WTC11 (cell line): ENCODE measurements around the gene PITX1. TPM values are rescaled to one million over a fixed set of nuclear protein-coding genes. Genes with fewer than 3 reads are reported as not detected.

Experiments
- ATAC-seq: fragments of 200-7000 bp; cut with Tn5 transposase; 2 replicates; pipeline ENCODE4 v1.10.0; 2021; ENCODE audit warnings: mild to moderate bottlenecking, moderate library complexity
- CTCF ChIA-PET: fragments of 300-600 bp; sonication (Branson Sonifier 250); formaldehyde crosslinking; loops from one replicate; lab custom pipeline; 2021; ENCODE audit warnings: antibody characterized with exemption; lab: Charles Lee
- POLR2A ChIA-PET: fragments of 350-600 bp; sonication (Branson Sonifier 250); formaldehyde crosslinking; loops from one replicate; lab custom pipeline; 2021; ENCODE audit warnings: antibody characterized with exemption; lab: Charles Lee
- DNase-seq: peaks from one replicate; pipeline ENCODE4 v3.0.0; 2021; ENCODE audit warnings: low spot score
- H3K27ac Mint-ChIP-seq: 2 replicates; pipeline ENCODE4 v1.8.0; 2021; ENCODE audit warnings: mixed read lengths
- H3K27me3 Mint-ChIP-seq: 2 replicates; pipeline ENCODE4 v1.8.0; 2021; ENCODE audit warnings: low read depth, mild to moderate bottlenecking, moderate library complexity, mixed read lengths
- H3K36me3 Mint-ChIP-seq: 2 replicates; pipeline ENCODE4 v1.8.0; 2021; ENCODE audit warnings: mixed read lengths
- H3K4me1 Mint-ChIP-seq: 2 replicates; pipeline ENCODE4 v1.8.0; 2022; ENCODE audit warnings: mixed read lengths
- H3K4me3 Mint-ChIP-seq: 2 replicates; pipeline ENCODE4 v1.8.0; 2021; ENCODE audit warnings: mild to moderate bottlenecking, moderate library complexity, mixed read lengths
- H3K9me3 Mint-ChIP-seq: 2 replicates; pipeline ENCODE4 v1.8.0; 2021; ENCODE audit warnings: mixed read lengths
- AFF4 ChIP-seq: sonication (generic); formaldehyde crosslinking; IDR thresholded peaks from 2 replicates; pipeline ENCODE4 v1.8.1; 2023; ENCODE audit warnings: mild to moderate bottlenecking, missing genetic modification reagents, borderline replicate concordance
- ARID4B ChIP-seq: sonication (generic); formaldehyde crosslinking; IDR thresholded peaks from 2 replicates; pipeline ENCODE4 v1.8.0; 2023; ENCODE audit warnings: missing genetic modification reagents, mild to moderate bottlenecking, borderline replicate concordance
- ATF3 ChIP-seq: sonication (generic); formaldehyde crosslinking; conservative IDR thresholded peaks from 2 replicates; pipeline ENCODE4 v1.8.1; 2022; ENCODE audit warnings: mild to moderate bottlenecking, missing genetic modification reagents
- GABPB1 ChIP-seq: sonication (generic); formaldehyde crosslinking; IDR thresholded peaks from 2 replicates; pipeline ENCODE4 v1.8.1; 2023; ENCODE audit warnings: mild to moderate bottlenecking, missing genetic modification reagents
- JUN ChIP-seq: sonication (generic); formaldehyde crosslinking; IDR thresholded peaks from 2 replicates; pipeline ENCODE4 v1.8.0; 2023; ENCODE audit warnings: mild to moderate bottlenecking, missing genetic modification reagents
- MAX ChIP-seq: sonication (generic); formaldehyde crosslinking; IDR thresholded peaks from 2 replicates; pipeline ENCODE4 v1.8.0; 2022; ENCODE audit warnings: mild to moderate bottlenecking, missing genetic modification reagents
- NFATC4 ChIP-seq: fragments of 250-450 bp; sonication (Bioruptor Pico); IDR thresholded peaks from 2 replicates; pipeline ENCODE4 v1.9.0; 2021; ENCODE audit warnings: mild to moderate bottlenecking
- PRDM15 ChIP-seq: sonication (generic); formaldehyde crosslinking; IDR thresholded peaks from 2 replicates; pipeline ENCODE4 v1.8.0; 2022; ENCODE audit warnings: missing genetic modification reagents
- PREB ChIP-seq: sonication (generic); formaldehyde crosslinking; IDR thresholded peaks from 2 replicates; pipeline ENCODE4 v1.8.1; 2022; ENCODE audit warnings: mild to moderate bottlenecking, missing genetic modification reagents, moderate library complexity, borderline replicate concordance
- STAT6 ChIP-seq: sonication (generic); formaldehyde crosslinking; conservative IDR thresholded peaks from 2 replicates; pipeline ENCODE4 v1.8.1; 2023; ENCODE audit warnings: mild to moderate bottlenecking, low read depth, missing genetic modification reagents, moderate library complexity
- ZMAT4 ChIP-seq: fragments of 250-450 bp; sonication (Bioruptor Pico); IDR thresholded peaks from 2 replicates; pipeline ENCODE4 v1.9.0; 2021; ENCODE audit warnings: mild to moderate bottlenecking
- ZNF423 ChIP-seq: fragments of 250-450 bp; sonication (Bioruptor Pico); IDR thresholded peaks from 2 replicates; pipeline ENCODE4 v2.1.2; 2022; ENCODE audit warnings: mild to moderate bottlenecking, moderate library complexity
- ZNF512 ChIP-seq: sonication (generic); formaldehyde crosslinking; IDR thresholded peaks from 2 replicates; pipeline ENCODE4 v1.8.1; 2022; ENCODE audit warnings: missing genetic modification reagents, borderline replicate concordance
- ZSCAN18 ChIP-seq: fragments of 250-450 bp; sonication (Bioruptor Pico); IDR thresholded peaks from 2 replicates; pipeline ENCODE4 v2.1.2; 2022; ENCODE audit warnings: mild to moderate bottlenecking, moderate library complexity
- total RNA-seq: library from RNA; stranded (reverse); gene quantifications from 3 replicates; pipeline ENCODE4 v1.2.3, GENCODE V29; 2021

The PITX1 gene
- total RNA-seq, 1 experiment from 2014 or later, result 0.13 TPM

- Mint-ChIP-seq H3K4me3 (no peak overlapping the region), H3K36me3 (no peaks in the 10 kb centered on the region), H3K4me1 (no peaks in the 10 kb centered on the region), H3K27me3 (no peaks in the 10 kb centered on the region; the same call in 1 of the 2 replicates), H3K9me3 (peaks cover 3% of the 10 kb centered on the region; the same call in 1 of the 2 replicates), H3K27ac (no peak overlapping the region)
- ChIA-PET CTCF (interaction anchor here (1.2 to 1.3 kb wide), 2 partner anchors 94 to 180 kb away, joined by 3 read pairs; no protein-coding TSS in a partner anchor), POLR2A (no interaction called here)
- ATAC-seq, result no peak
- no peak for TF ChIP-seq MAX
- no peak for TF ChIP-seq GABPB1
- TF ChIP-seq PREB, result no peak
- TF ChIP-seq AFF4 (CRISPR knock-in tag), result no peak
- TF ChIP-seq ZSCAN18 (CRISPR knock-in tag), result no peak
- TF ChIP-seq ATF3 (CRISPR knock-in tag), result no peak
- no peak for TF ChIP-seq NFATC4
- TF ChIP-seq ZNF423 (CRISPR knock-in tag), result no peak
- TF ChIP-seq ZMAT4 (CRISPR knock-in tag), result no peak
- no peak for TF ChIP-seq STAT6 (CRISPR knock-in tag)
- TF ChIP-seq ARID4B (CRISPR knock-in tag), result no peak
- TF ChIP-seq JUN, result no peak
- no peak for TF ChIP-seq ZNF512 (CRISPR knock-in tag)
- no peak for TF ChIP-seq PRDM15 (CRISPR knock-in tag)
- DNase-seq, result no peak
These were observed 23.3 kb downstream of the PITX1 start for GRCh38 chr5:135010502-135011354.
